NCI-H2196 (cell line): ENCODE data around the gene GPHA2.

Experiments
- DNase-seq: peaks from one replicate; lab custom pipeline; 2025; ENCODE audit not compliant: unreplicated experiment; lab: John Stamatoyannopoulos, UW

GPHA2 gene

DNA sequence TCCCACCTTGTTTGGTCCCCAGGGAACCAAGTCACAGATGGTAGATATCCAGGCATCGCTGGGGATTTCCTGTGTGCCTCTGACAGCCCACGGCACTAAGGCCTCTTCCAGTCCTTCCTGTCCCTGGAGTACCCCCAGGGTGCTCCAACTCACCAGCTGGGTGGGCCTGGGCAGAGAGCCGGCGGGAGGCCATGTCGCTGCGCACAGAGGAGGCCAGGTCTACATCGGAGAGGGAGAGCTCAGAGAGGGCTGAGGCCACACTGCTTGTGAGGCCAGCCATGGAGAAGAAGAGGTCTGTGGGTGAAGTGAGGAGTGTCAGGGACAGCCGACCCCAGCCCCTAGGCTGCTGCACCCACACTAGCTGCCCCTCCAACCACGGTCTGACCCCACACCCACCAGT lies 24.0 kb downstream of the GPHA2 start:
- DNase-seq, result no peak

DNA sequence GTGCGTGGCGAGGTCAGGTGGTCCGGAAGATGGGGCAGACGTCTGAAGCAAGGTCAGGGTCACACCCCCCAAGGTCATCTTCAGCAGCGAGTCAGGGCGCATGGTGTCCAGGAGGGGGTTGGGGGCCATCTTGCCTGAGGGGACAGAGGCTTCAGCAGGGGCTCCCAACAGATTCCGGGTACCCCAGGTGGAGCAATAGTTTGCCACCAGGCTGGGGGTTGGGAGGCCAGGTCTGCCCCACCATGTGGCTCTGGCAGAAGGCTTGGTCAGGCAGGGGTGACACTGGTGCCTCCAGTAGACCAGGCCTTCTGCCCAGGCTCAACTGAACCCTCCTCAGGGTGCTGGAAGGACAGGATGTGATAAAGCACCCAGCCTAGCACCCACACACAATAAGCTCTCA lies 24.6 kb downstream of the GPHA2 start:
- DNase-seq, result no peak

DNA sequence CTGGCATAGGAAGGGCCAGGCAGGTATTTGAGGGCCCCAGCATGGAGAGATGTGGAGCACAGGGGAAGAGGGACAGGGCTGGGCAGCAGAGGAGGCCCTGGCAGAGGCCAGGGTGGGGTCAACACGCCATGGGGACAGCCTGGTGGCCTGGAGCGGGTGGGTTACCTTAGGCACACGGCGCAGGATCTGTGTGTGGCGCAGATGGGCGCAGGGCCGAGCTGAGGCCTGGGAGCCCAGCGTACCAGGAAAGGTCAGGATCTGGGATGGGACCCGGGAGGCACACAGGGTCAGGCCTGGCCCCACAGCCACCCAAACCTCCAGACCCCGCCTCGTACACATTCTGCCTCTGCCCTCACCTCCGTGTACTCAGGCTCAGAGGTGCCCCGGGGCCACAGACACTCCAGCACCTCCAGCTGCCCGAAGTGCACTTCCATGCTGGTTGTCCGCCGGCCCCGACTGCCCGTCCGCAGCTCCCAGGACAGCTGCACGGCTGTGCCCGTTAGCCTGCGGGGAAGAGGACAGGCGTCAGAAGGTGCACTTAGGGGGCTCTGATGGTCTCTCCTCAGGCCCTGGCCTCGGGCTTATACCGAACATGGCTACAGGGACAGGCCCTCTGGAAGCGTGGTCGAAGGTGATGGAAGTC lies 25.1 kb downstream of the GPHA2 start:
- no peak for DNase-seq

DNA sequence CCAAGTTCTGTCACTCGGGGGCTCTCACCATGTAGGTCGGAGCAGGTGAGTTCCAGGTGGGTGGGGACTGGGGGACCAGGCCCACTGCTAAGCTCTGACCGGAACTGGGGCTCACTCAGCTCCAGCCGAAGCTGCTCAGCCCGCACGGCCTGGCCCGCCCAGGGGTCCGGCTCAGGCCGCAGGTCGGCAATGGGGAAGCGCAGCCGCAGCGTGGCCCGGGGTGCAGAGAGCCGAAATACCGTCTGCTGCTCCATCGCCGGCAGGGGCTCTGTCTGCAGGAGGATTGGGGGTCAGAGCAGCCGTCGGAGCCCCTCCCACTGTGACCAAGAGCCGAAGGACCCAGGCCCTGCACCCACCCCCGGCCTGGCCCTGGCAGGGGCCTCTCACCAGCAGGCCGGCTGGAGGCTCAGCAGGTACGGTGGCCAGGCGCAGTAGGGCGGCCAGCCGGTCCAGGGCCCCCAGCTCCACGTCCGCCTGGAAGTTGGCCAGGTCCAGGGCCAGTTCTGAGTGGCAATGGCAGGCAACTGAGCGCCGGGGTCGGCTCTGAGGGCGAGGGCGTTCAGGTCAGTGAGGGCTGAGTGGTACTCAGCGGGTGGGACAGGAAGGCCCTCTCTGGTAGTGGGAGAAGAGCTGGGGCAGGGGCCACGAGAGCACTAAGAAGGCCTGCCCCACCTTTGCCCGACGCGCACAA lies 25.9 kb downstream of the GPHA2 start:
- DNase-seq, result no peak

DNA sequence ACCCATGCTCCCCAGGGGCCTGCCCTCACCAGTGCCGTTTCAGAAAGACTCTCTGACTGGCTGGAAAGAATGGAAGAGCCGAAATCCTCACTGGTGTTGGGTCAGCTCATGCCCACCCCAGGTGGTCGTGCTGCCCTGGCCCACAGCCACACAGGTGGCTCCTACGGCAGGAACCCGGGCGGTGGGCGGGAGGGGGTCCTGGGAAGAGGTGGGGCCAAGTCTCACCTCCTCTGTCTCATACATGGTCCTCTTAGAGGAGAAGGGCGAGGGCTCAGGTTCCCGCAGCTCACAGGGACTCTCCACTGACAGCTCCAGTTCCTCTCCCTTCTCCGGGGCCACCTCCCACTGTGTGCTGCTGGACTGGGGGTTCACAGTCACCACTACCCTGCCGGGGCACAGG lies 26.9 kb downstream of the GPHA2 start:
- no peak for DNase-seq

DNA sequence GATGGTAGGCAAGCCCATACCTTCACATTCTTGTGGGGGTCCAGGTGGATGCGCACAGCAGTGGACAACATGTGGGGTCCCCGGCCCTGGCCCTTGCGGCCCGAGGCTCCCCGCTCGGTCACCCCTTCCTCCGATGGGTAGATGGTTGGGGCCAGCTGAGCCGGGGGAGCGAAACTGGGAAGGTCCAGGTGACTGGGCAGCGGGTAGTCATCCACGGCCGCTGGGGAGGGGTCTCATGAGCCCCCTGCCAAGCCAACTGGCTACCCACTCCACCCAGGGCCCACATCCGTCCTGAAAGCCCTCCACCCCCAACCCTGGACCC lies 29.4 kb downstream of the GPHA2 start:
- DNase-seq, result no peak

DNA sequence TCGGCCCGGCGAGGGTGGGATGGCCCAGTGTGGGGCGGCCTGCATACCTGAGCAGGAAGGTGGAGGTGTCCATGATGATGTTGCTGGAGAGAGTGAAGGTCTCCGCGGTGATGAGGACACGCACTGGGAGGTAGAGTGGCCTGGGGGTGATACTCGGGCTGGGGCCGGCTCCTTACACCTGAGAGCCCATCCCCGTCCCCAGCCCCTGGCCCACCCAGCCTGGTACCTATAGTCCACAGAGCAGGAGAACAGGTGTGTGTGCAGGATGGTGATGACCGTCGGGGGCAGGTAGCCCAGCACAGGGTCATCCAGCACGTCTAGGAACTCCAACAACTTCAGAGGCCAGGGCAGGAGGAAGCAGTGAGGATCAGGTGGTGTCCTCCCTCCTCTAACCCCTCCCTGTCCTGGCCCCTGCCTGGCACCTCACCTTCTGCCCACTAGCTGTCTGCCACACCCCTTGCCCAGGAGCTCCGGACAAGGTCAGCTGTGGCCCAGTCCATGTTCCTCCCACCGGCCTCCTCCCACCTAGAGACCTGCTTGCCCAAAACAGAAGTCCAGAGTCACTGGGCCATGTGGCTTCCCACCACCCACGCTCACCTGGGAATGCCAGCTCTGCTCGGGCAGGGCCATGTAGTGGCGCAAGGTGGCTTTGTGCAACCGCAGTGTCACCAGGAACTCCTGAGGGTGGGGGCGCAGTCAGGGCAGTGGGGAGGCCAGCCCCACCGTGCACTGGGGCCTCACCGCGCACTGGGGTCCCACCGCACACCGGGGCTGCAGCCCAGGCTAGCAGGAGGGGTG lies 30.0 kb downstream of the GPHA2 start:
- DNase-seq, result no peak

- no peak for DNase-seq
Observed at GRCh38 chr11:64903291-64903833, 32.3 kb downstream of the GPHA2 start.

GRCh38 chr11:64902102-64902900 lies 33.4 kb downstream of the GPHA2 start:
- no peak for DNase-seq

DNA sequence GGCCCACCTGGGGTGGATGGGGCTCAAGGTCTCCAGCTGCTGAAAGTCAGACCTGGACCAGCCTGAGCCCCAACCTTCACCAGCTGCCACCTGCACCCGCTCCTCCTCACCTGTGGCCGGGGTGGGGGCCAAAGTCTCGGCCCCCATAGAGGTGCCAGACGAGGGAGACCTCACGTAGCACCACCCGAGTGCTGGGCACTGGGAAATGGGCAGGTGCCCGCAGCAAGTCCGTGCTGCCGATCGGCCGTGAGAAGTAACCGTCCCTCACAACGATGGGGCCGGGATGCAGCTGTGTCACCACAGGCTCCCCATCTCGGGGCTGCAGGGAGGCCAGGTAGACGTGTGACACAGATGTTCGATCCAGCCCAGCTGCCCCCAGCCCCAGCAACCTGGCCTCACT lies 34.9 kb downstream of the GPHA2 start:
- no peak for DNase-seq

- DNase-seq, result no peak
Observed at GRCh38 chr11:64900263-64900678, 35.4 kb downstream of the GPHA2 start.

- DNase-seq, result no peak
Observed at GRCh38 chr11:64898541-64898940, 37.2 kb downstream of the GPHA2 start.

GRCh38 chr11:64898076-64898445 lies 37.6 kb downstream of the GPHA2 start:
- DNase-seq, result no peak

DNA sequence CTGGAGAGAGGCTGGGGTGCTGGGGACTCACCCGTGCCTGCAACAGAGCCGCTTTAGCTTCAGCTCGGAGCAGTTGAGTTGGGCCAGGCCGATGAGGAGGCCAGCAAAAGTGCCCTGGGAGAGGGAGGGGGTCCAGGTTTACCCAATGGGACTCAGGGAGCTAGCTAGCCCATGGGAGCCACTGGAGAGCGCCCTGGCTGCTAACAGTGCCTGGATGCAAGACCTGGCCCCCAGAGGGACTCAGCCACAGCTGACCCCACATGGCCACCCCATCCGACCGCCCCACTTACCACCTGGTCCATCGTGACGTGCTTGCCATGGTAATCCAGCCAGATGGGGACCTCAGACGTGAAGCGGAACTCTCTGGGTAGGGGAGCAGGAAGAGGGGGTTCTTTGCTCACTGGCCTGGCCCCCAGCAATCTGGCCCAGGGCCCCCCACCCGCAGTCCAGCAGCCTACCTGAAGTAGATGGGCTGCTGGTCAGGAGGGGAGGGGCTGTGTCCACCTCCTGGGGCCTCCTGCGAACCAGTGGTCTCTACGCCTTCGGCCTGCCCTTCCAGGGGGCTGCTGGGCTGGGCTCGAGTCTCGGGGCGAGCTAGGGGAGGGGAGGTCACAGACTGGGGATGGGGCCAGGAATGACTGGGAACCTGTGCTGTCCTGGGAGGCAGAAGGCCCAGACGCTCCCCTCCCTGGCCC lies 38.2 kb downstream of the GPHA2 start:
- no peak for DNase-seq

DNA sequence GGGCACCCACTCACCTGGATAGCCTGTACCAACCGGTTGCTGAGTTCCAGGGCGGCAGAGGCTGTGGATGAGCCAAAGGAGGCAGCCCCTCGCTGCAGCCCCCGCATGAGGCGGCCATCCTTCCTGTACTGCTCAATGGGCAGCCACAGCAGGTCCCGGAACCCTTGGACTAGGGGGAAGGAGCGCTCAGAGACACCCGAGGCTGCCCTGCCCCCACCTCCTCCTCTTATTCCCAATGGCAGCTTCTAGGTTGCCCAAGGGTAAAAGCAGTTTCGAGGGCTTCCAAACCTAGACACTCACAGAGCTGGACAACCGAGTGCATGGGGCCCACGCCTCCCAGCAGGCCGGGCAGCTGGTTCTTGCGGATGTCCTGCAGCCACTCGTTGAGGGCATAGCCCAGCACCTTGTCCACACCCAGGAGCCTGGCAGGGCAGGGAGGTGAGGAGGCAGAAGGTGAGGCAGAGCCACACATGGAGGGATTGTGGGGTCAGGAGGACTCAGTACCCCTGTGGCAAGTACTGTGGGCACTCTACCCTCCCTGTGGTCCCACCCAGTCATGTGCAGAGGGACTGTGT lies 39.2 kb downstream of the GPHA2 start:
- no peak for DNase-seq

- no peak for DNase-seq
Observed at GRCh38 chr11:64894812-64895452, 40.8 kb downstream of the GPHA2 start.

DNA sequence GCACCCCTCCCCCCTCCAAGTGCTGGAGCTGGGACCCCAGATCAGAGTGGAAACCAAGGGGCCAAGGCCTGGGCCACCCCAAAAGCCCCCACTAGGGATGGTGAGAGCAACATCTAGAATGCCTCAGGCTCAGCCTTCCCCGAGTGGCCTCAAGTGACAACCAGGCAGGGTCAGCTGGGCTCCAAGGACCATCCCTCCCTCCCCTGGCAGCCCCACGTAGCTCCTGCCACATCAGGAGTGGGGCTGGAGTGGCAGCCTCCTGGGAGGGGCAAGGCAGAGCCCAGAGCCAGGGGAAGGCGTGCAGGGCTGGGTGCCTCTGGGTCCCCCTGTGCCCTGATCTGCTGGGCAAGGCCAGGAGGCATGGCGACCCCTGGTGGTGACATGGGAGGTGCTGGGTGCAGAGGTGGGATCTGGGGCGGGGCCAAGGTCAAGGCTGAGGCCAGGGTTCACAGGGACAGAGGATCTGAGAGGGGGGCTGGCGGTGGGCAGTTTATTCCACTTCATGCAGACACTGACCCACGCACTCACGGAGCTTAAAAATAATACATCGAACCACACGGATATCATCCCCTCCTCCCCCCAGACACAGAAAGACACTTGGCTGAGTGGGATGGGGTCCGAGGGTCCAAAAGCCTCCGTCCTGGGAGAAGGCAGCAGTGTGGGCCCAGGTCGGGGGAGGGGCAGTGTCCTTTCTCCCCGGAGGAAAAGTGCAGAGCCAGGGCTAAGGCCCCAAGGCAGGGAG lies 41.5 kb downstream of the GPHA2 start:
- DNase-seq, result peak; percentile 73

- DNase-seq, result no peak
Observed at GRCh38 chr11:64893194-64894069, 42.3 kb downstream of the GPHA2 start.
